Stimulated activated CD4-positive, alpha-beta T cell treated with anti-CD3 and anti-CD28 coated beads, Interleukin-15, amount 100 ng/mL, for 48 hours (primary cell): ENCODE measurements around the gene MDFIC.

Source experiments
- DNase-seq, 2 donors: peaks; one replicate each; pipeline ENCODE4 v3.0.0-alpha.2; 2020; ENCODE audit warnings: low read depth in 2 of 2

MDFIC gene

DNA sequence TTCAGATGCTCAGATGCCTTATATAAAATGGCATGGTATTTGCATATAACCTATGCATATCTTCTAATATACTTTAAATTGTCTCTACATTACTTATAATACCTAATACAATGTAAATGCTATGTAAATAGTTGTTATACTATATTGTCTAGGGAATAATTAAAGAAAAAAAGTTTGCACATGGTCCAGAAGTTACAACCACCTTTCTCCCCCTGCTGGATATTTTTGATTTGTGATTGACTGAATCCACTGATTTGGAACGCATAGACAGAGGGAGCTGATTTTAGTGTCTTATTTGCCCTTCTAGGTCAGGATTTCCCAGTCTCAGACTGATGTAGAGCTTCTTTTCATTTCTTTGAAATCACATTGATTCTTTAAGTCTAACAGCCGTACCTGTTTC, 31.8 kb downstream of the MDFIC start:
- DNase-seq, result no peak

DNA sequence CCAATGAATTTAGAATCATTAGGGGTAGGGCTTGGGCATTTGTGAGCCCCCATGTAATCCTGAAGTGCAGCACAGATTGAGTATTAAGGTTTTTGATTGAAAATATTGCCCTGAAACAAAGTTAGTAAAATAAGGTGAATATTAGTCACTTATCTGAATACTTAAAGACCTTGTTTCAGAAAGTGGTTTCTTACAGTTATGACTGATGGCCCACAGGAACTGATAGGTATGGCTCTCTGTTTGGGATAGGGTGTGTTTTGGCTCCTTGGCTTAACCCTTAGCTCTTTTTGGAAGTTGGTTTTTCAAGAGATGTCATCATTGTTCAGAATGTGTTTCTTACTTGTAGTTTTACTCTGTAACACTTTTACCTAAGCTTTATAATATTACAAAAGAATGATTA, 34.8 kb downstream of the MDFIC start:
- DNase-seq, result no peak

DNA sequence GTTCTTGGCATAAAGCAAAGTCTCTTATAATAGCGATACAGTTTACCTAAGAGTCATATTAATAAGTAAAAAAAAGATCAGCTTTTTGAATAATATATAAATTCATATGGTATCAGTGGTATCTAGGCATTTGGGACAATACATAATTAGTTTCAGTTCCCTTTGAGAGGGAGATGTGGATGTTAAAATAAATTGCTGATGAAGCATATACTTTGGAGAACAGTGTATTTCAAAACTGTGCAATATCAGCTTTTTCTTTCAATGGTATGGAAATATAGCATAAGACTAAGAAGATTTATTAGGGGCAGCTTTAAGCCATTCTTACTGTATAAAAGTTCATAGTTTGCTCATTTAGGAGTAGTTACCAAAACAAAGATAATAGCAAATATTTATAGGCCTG, 35.5 kb downstream of the MDFIC start:
- DNase-seq, result no peak

DNA sequence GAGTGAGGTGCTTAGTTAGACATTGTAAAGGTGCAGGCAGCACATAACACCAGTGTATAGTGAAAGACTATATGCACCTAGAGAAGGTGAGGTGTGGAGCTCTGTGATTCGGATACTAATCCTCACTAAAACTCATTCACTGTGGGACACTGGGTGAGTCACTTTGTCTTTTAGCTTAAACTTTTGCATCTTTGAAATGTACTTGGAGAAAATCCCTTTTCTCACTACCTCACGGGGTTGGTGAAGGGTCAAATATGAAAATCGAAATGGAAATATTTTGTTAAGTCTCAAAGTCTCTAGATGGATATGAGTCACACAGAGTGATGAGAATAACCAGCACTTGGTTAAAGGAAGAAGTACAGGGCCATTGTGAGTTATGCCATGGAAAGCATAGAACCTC, 38.0 kb downstream of the MDFIC start:
- DNase-seq, result no peak

DNA sequence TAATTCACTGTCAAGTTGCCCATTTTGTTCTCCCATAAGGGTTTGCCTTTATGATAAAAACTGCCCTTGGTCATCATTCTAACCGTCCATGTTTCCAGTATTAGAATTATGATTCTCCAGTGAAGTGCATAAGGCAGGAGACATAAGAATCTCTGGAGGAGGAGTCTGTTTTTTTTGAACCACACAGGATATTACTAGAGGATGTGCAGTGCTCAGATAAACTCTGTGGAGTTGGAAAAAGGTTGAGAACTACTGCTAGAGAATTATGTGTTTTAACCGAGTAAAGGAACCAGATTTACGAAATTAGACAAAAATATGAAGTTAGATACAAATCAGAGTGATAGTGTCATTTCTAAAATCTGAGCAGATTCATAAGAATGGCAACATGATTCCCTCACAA, 40.5 kb downstream of the MDFIC start:
- DNase-seq, result no peak

DNA sequence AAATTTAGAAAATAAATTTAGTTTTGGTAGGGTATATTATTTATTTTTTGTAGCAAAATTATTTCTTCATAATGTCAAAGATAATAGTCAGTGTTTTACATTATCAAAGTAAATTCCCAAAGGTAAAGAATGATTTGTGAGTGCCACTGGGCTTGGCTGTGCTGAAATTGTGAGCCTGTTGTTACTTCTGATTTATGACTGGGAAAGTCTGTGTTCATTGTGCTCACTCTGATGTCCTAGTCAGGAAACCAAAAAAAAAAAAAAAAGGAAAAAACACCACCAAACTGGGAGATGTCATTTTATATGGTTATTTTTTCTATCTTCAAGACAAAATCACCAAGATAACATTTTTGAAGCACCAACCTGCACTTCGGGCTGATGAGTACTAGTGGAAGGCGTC, 44.3 kb downstream of the MDFIC start:
- DNase-seq, result no peak

DNA sequence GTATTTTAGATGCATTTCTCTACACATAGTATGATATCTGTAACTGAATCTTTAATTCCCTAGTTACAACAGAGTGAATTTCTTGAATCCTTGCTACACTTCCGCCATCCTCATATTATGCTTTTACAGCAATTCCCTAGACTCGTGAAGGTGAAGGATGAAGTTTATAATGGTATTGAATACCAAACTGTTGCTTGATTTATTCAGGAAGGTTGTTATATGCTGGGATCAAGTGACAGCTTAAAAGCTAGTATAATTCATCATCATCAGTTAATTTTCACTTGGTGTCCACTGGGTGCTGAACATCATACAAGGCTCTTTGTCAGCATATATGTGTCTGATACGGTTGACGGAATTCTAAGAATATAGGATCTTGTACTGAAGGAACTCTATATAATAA, 47.2 kb downstream of the MDFIC start:
- DNase-seq, result no peak

DNA sequence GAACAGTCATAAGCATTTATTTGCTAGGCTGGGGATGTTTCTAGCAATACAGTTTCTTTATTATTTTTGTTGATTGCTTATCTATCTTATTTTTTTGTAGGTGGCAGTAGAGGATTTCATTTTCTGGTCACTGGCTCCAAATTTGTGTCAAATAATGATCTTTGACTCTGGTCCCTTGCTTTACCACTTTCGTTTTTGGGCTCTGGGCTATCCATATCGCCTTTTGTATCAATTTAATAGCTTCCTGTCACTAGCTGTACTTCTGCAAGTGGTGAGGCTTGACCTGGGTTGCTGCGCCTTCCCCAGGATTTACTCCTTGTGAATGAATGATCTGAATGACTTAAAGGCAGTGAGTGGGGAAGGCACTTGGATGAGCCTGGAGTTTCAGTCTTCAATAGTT, 48.4 kb downstream of the MDFIC start:
- no peak for DNase-seq

DNA sequence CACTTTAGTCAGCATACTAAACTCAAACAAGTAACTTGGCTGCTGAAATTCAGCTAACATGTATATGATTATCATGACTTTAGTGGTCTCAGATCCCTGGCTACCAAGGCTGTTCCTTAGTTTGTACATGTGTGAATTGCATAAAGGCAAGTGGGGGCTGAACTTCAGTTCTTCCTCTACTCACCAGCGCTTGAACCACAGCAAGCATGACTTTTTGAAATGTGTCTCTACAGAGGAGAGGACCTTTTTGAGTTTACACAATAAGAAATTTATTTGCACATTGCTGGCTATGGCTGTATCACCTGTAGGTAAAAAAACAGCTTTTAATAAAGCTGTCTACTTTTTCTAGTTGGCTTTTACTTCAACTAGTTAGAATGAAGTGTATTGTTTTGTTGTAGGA, 48.8 kb downstream of the MDFIC start:
- no peak for DNase-seq

DNA sequence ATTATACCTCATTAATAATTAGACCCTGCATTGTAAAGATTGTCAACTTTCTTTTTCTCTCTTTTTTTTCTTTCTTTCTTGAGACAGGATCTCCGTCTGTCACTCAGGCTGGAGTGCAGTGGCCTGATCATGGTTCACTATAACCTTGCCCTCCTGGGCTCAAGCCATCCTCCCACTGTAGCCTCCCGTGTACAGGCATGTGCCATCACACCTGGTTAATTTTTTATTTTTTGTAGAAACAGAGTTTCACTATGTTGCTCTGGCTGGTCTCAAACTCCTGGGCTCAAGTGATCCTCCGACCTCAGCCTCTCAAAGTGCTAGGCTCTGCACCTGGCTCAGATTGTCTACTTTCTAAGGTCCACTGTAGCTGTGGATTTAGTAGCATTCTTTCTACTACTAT, 50.7 kb downstream of the MDFIC start:
- no peak for DNase-seq

DNA sequence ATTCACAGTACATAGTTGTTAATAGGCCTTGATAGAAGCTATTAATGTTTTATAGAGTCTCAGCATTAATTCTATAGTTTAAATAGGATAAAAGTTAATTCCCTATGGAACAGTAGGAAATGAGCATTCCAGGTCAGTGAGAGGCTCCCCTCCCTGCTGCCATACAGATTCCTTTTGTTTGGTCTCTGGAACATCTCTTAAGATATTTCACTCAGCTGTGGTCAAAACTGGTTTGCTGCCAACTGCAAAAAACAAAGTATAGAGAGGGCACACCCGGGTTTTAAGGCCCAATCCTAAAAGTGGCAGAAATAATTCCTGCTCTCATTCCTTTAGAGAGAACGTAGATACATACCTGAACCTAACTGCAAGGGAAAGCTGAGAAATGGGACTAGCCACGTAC, 51.3 kb downstream of the MDFIC start:
- DNase-seq, result no peak

DNA sequence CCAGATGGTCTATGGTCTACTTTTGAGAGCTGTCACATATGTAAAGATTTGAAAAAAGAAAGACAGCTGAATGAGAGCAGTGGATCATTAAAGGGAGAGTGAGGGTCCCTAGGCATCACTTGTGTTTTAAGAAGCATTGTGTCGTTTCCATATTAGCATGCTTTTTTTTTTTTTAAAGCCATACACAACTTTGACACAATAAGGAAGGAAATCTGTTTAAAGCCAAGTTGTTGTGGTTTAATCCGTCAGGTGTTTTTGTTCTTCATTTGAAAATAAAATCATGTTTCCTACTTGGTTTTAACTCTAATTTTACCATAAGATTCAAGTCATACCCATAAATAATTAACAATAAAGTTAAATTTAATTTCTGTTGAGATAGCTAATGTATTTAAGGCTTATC, 53.5 kb downstream of the MDFIC start:
- no peak for DNase-seq

DNA sequence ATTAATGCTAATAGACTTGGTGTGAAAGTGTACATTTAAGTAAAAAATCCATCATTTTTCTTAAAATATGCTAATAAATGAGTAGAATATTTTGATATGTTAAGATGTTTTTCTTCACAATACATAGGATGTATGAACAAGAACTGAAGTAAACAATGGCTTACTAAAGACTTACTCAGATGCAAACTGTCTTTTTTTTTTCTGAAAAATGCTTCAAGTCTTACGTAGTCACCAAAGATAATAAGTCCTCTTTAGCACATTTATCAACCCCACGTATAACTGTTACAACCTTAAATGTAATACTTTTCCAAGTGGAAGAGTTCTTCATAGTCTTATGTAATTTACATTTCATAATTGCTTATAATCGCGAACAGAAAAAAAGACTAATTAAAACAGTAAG, 54.8 kb downstream of the MDFIC start:
- DNase-seq, result no peak

DNA sequence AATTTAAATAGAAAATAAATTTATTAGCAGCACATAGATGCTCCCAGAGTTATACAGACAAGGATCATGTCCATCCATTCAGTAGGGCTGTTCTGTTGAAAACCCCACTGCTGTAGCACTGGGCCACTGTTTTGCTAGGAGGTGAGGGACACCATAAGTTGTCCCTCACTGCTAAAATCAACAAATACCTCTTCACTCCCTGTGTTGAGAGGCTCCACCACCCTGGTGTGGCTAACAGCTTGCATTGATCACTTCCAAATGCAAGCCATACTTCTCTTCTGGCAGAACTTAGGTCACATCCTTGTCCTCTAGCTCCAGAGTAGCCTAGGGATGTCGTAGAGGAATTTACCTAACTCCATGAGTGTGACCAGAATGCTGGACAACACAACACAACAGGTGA, 55.4 kb downstream of the MDFIC start:
- no peak for DNase-seq

DNA sequence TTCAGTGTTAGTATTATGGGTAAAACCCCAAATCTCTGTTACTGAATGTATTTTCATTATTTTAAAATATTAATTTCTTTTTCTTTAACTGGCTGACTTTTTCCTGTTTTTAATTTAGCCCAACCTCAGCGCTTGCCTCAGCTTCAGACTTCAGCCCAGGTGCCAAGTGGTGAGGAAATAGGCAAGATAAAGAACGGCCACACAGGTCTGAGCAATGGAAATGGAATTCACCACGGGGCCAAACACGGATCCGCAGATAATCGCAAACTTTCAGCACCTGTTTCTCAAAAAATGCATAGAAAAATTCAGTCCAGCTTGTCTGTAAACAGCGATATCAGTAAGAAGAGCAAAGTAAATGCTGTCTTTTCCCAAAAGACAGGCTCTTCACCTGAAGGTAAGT, 57.5 kb downstream of the MDFIC start:
- no peak for DNase-seq

DNA sequence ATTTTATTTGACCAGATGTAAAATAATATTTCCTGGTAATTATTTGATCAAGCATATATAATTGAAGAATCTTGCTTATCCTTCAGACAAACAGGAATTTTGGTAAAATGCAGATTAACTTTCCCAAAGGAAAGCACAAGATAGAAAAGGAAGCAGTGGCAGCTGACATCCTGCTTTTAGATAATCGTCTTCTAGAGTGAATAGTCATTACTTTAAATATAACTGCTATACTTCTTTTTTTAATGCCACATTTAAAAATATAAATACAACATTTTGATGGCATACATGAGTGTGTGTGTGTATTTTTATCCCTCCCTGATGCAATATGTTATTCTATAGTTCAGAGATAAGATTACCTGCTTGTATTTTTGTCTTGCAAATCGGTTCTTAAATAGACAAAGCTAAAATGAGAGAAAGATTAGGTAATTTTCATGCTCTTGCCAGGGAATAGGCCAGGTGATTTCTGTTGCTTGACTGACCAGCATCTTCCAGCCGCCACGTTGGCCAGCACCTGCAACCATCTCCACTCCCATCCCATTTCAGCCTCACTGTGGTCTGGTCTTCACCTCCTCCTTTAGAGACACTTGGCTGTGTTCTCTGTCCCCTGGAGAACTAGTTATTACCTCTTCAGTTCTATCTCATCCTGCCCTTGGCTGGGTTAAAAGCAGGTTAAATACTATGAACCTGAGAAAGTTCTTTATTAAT, 58.1 kb downstream of the MDFIC start:
- no peak for DNase-seq

DNA sequence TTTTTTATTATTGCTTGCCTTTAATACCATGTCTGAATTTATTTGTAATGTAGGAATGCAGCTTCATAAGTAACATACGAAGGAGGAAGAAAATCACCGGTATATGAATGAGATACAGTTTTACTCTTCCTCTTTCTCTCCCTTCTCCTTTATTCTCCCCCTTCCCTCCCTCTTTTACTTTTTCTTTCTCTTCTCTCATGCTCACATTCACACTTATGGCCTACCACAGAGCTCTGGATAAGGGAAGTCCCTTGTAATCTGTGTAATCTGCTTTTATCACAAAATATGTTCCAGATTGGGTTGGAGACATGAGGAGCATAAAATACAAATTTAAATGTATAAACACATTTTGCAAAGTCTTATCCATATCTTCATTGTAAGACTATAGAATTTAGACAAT, 59.4 kb downstream of the MDFIC start:
- no peak for DNase-seq

DNA sequence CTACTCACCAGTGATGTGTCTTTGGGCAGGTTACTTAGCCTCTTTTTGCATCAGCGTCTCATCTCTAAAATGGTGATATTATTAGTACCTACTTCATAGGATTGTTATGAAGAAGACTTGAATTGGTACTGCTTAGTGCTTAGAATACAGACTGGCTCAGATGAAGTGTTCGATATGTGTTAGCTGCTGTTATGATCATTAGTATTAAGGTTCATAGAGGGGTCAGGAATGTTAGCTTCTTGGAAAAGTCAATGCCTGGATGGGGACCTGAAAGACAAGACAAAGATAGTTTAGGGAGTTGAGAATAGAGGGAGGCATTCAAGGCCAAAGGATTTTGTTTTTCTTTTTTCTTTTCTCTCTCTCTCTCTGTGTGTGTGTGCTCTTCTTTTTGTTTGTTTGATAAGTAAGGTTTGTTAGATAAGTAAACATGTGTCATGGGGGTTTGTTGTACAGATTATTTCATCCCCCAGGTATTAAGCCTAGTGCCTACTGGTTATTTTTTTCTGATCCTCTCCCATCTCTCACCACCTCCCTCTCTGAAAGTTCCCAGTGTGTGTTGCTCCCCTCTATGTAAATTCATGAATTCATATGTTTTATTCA, 63.3 kb downstream of the MDFIC start:
- DNase-seq, result no peak

DNA sequence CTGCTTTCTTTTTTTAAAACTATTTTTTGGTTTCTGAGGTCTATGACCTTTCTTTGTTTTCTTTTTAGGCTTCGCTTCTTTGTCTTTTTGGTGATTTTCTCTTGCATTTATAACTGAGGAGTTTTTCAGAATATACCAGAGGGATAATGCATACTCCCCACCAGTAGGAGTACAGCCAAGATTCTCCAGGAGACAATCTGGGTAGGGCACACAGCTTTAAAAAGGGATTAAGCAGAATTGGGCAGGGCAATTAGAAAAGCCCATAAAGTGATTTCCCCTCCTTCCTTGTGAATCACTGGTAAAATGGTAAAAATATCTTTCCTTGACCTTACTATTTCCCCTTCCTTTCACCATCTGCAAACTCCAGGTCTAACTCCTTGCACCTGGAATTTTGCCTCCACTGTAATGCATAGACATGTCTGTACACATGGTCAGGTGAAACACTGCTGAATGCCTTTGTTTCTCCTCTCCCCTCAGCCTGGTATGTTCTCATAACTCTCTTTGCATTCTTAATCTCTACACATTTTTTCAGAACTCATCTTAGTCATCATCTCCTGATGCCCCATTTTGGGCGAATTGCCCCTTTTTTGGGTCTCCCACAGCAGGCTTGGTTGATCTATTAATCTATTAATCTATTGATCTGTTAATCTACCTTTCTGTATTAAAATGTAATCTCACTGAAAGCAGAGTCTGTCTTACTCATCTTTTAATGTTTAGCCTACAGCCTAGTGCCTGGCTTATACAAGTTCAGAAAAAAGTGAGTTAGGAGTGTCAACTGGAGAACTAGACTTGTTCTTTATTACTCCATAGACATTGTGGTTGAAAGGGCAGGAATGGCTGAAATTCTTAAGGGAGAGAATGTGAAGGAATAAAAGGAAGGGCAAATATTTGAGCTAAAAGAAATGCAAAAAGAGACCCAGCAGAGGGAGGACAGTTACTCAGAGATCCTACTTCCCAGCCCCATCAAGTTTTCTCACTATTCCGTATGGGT, 64.6 kb downstream of the MDFIC start:
- DNase-seq, result no peak

DNA sequence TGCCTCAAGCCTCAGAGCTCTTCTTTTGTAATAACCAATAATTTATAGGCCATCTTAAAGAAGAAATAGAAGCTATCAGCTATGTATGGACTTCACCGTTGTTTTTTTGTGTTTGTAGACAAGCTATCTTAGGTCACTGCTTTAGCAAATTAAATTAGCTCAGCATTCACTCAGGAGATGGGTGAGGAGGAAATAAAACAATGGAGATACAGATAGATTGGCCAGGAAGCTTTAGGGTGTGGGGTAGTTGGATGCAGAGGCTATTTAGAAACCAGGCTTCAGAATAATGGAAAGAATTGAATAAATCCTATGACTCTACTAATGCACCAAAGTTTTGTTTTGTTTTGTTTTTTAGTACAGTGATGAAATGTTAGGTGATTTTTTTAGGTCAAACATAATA, 66.1 kb downstream of the MDFIC start:
- DNase-seq, result no peak

DNA sequence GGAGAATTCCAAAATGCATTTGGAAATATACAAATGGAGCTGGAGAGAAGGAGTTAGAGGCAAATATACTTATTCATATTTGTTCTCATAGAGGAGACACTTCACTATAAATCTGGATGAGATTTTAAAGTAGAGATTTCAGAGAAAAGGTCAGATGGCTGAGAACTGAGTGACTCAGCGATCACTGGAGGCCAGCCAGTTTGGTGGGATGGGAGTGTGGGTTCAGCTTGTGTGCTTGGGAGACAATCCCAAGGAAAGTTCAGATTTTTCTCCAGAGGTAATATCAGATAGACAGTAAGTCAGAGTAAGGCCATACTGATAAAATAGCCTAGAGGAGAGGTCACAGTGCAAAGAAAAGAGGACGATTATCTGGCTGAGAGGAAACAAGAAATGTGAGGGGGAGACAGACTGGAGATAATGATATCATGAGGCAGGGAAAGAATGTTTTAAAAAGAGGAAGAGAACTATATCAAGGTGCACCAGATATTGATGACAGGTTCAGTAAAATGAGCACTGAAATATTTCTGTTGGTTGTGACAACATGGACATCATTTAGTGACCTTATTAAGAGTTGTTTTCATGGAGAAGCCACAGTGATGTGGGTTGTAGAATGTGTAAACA, 67.0 kb downstream of the MDFIC start:
- DNase-seq, result no peak

DNA sequence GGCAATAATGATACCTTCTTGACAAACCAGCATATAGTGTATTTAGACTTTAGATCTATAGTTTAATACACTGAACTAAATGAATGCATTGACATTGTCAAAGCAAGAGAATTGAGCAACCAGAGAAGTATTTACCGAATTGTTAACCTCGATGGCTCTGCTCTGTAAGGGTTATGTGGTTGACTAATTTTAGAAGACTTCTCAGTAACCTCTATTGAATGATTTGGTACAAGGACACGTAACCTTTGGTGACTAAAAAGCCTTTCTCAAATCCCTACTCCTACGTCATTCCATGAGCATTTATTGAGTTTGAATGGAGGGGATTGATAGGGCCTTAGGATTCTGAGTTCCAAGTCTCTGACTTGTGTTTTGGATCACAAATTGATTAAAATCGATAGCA, 67.6 kb downstream of the MDFIC start:
- DNase-seq, result no peak
